GM12878 (cell line): ENCODE results near the gene BMP7. TPM values are rescaled to one million over a fixed set of nuclear protein-coding genes. Genes with fewer than 3 reads are reported as not detected.

Experiments
- ATAC-seq: fragments of 200-7000 bp; cut with Tn5 transposase; 3 replicates; pipeline ENCODE4 v1.9.1; 2020; ENCODE audit warnings: mild to moderate bottlenecking, moderate library complexity
- BruUV-seq: library from RNA; stranded (reverse); fragments of 400-500 nt; replicated peaks from 2 replicates; lab custom pipeline; 2021; lab: Mats Ljungman, UMichigan
- CTCF ChIA-PET: fragments of 300-600 bp; sonication (Branson Sonifier 250); formaldehyde crosslinking; extraction: SDS; loops from one replicate; lab custom pipeline; 2021; ENCODE audit warnings: inconsistent platforms; lab: Yijun Ruan, JAX
- POLR2A ChIA-PET: fragments of 350-600 bp; formaldehyde crosslinking; extraction: SDS; loops from one replicate; lab custom pipeline; 2021; ENCODE audit warnings: inconsistent platforms; lab: Charles Lee
- RAD21 ChIA-PET: fragments of 300-600 bp; sonication (Branson Sonifier 250); formaldehyde crosslinking; loops from one replicate; lab custom pipeline; 2023; ENCODE audit warnings: antibody characterized with exemption; ENCODE audit not compliant: unreplicated experiment; lab: Charles Lee
- SMC1A ChIA-PET: fragments of 300-600 bp; sonication (Branson Sonifier 250); formaldehyde crosslinking; loops from one replicate; lab custom pipeline; 2023; ENCODE audit not compliant: unreplicated experiment, uncharacterized antibody; lab: Charles Lee
- DNase-seq: peaks from one replicate; pipeline ENCODE4 v3.0.0-alpha.2; 2011; ENCODE audit warnings: low read depth, low spot score
- FAIRE-seq: peaks from 3 replicates; lab custom pipeline; 2011; peaks lifted over from hg19 to GRCh38; lab: Jason Lieb, UNC
- H2AFZ ChIP-seq: 2 replicates; pipeline ENCODE4 v1.6.0; 2011; ENCODE audit warnings: low read depth, low read length, control low read depth; ENCODE audit not compliant: control insufficient read depth
- H3K27ac ChIP-seq: 2 replicates; pipeline ENCODE4 v1.5.1; 2011; ENCODE audit warnings: control low read depth; ENCODE audit not compliant: control insufficient read depth, insufficient read depth
- H3K27me3 ChIP-seq, 2 experiments: replicated peaks in 1 of 2; 2 replicates each; pipeline versions ENCODE4 v1.6.0 to v1.6.1; 2011; ENCODE audit warnings: low read length in 1 of 2; ENCODE audit not compliant: control insufficient read depth in 2 of 2, insufficient read depth in 2 of 2
- H3K36me3 ChIP-seq, 2 experiments: 2 replicates each; pipeline ENCODE4 v1.5.1; 2011; ENCODE audit warnings: low read length in 1 of 2; ENCODE audit not compliant: control insufficient read depth in 2 of 2, insufficient read depth in 2 of 2
- H3K4me1 ChIP-seq: 2 replicates; pipeline ENCODE4 v1.6.1; 2011; ENCODE audit warnings: mild to moderate bottlenecking, low read length, moderate library complexity, mixed read lengths; ENCODE audit not compliant: control insufficient read depth, insufficient read depth
- H3K4me2 ChIP-seq: 2 replicates; pipeline ENCODE4 v1.6.0; 2011; ENCODE audit warnings: control low read depth; ENCODE audit not compliant: control insufficient read depth, insufficient read depth
- H3K4me3 ChIP-seq: fragments of 200-600 bp; sonication (generic); 2 replicates; pipeline ENCODE4 v1.5.1; 2016
- H3K79me2 ChIP-seq: 2 replicates; pipeline ENCODE4 v1.6.0; 2011; ENCODE audit warnings: low read length; ENCODE audit not compliant: control insufficient read depth, insufficient read depth
- H3K9ac ChIP-seq: 2 replicates; pipeline ENCODE4 v1.8.0; 2011; ENCODE audit warnings: low read length, control low read depth, mixed read lengths; ENCODE audit not compliant: control insufficient read depth, insufficient read depth
- H3K9me3 ChIP-seq: replicated peaks from 3 replicates; pipeline ENCODE4 v1.5.1; 2011; ENCODE audit warnings: mild to moderate bottlenecking, low read length; ENCODE audit not compliant: control insufficient read depth, insufficient read depth
- H4K20me1 ChIP-seq: 2 replicates; pipeline ENCODE4 v1.6.0; 2011; ENCODE audit not compliant: control insufficient read depth, insufficient read depth
- CBFB ChIP-seq: IDR thresholded peaks from 2 replicates; pipeline ENCODE4 v1.6.1; 2016; ENCODE audit warnings: antibody characterized with exemption, low read depth
- CHD4 ChIP-seq: fragments of 200-600 bp; sonication (generic); IDR thresholded peaks from 2 replicates; pipeline ENCODE4 v1.6.1; 2016; ENCODE audit warnings: mild to moderate bottlenecking
- DPF2 ChIP-seq: fragments of 450-650 bp; IDR thresholded peaks from 2 replicates; pipeline ENCODE4 v1.6.1; 2017; ENCODE audit warnings: mild to moderate bottlenecking
- EP300 ChIP-seq, 2 experiments: fragments of 150-350 bp in 1 of 2; IDR thresholded peaks; 2 replicates each; pipeline ENCODE4 v1.6.1; 2011 to 2012; ENCODE audit warnings: low read depth in 2 of 2, low read length in 2 of 2, borderline replicate concordance in 1 of 2, improper control_type of control experiment in 1 of 2, inconsistent platforms in 1 of 2; ENCODE audit not compliant: control insufficient read depth in 1 of 2
- ETV6 ChIP-seq, 2 experiments: fragments of 450-650 bp in 1 of 2; IDR thresholded peaks in 1 of 2; conservative IDR thresholded peaks in 1 of 2; 2 replicates each; pipeline ENCODE4 v1.6.1; 2014; ENCODE audit warnings: antibody characterized with exemption in 1 of 2, borderline replicate concordance in 1 of 2, low read depth in 1 of 2, mild to moderate bottlenecking in 1 of 2, moderate library complexity in 1 of 2
- FOXK2 ChIP-seq: fragments of 450-650 bp; IDR thresholded peaks from 2 replicates; pipeline ENCODE4 v1.6.1; 2017; ENCODE audit warnings: mild to moderate bottlenecking, moderate library complexity
- HCFC1 ChIP-seq: fragments of 150-350 bp; IDR thresholded peaks from 2 replicates; pipeline ENCODE4 v1.6.1; 2014; ENCODE audit warnings: low read length
- IRF4 ChIP-seq: IDR thresholded peaks from 2 replicates; pipeline ENCODE4 v1.6.1; 2011; ENCODE audit warnings: low read depth, low read length
- KDM1A ChIP-seq: fragments of 200-600 bp; sonication (generic); IDR thresholded peaks from 2 replicates; pipeline ENCODE4 v1.6.1; 2016; ENCODE audit warnings: borderline replicate concordance
- MYC ChIP-seq: IDR thresholded peaks from 2 replicates; pipeline ENCODE4 v1.6.1; 2011; ENCODE audit warnings: mild to moderate bottlenecking, low read length, moderate library complexity, inconsistent platforms; ENCODE audit not compliant: insufficient read depth, insufficient replicate concordance, insufficient read length, severe bottlenecking
- SIN3A ChIP-seq: IDR thresholded peaks from 2 replicates; pipeline ENCODE4 v1.6.1; 2012; ENCODE audit warnings: low read depth, low read length, improper control_type of control experiment
- SMARCA5 ChIP-seq: fragments of 450-650 bp; IDR thresholded peaks from 2 replicates; pipeline ENCODE4 v1.6.1; 2017; ENCODE audit warnings: mild to moderate bottlenecking
- ZNF24 ChIP-seq: fragments of 450-650 bp; IDR thresholded peaks from 2 replicates; pipeline ENCODE4 v1.6.1; 2017; ENCODE audit warnings: antibody characterized with exemption, mild to moderate bottlenecking
- ZSCAN29 ChIP-seq: fragments of 450-650 bp; IDR thresholded peaks from 2 replicates; pipeline ENCODE4 v1.6.1; 2017; ENCODE audit warnings: mild to moderate bottlenecking, moderate library complexity
- WGBS: methylation state at CpG from one replicate; pipeline ENCODE4 v1.1.6; 2016; ENCODE audit warnings: low lambda C conversion rate; ENCODE audit not compliant: insufficient replicate concordance, insufficient coverage; ENCODE audit errors: missing lambda C conversion rate; 5-methylcytosine and 5-hydroxymethylcytosine counted together
- in situ Hi-C: fragments of 300-500 bp; cut with MboI; formaldehyde crosslinking; loops from 9 replicates; pipeline ENCODE4 v1.14.3; 2018; ENCODE audit warnings: mixed read lengths
- intact Hi-C: fragments of 100-400 bp; cut with micrococcal nuclease; formaldehyde crosslinking; loops from one replicate; pipeline ENCODE4 v1.14.2; 2022; ENCODE audit not compliant: unreplicated experiment
- polyA plus RNA-seq, 11 experiments: library from polyadenylated mRNA; depleted of rRNA in 4 of 11; unstranded in 6 of 11; stranded (reverse) in 5 of 11; fragments of >200 nt; fragmentation: Nextera tagmentation in 4 of 11; fragmentation: Illumina TruSeq in 1 of 11; extraction: Ambion mirVana in 4 of 11; extraction: Trizol in 1 of 11; gene quantifications; 1 replicate in 1 of 11; 2 replicates in 10 of 11; pipeline versions ENCODE4 v1.2.1 to v1.2.3, GENCODE V29; 2011 to 2016; ENCODE audit warnings: inconsistent platforms in 2 of 11, missing spikeins in 2 of 11, low read depth in 1 of 11
- total RNA-seq, 4 experiments: library from RNA; depleted of rRNA in 3 of 4; stranded (reverse); fragments of >200 nt in 3 of 4; fragmentation: Illumina TruSeq in 1 of 4; extraction: Trizol in 1 of 4; gene quantifications; 2 replicates each; pipeline versions ENCODE4 v1.2.1 to v1.2.3, GENCODE V29; 2013 to 2021
- TF ChIP-seq, protein P1 (sequence below): IDR thresholded peaks from 2 replicates; pipeline ENCODE4 v1.6.1; 2012; ENCODE audit warnings: low read length, inconsistent platforms
- TF ChIP-seq, protein P2 (sequence below): fragments of 450-650 bp; IDR thresholded peaks from 2 replicates; pipeline ENCODE4 v1.6.1; 2017; ENCODE audit warnings: borderline replicate concordance
- TF ChIP-seq, protein P3 (sequence below): fragments of 450-650 bp; conservative IDR thresholded peaks from 2 replicates; pipeline ENCODE4 v1.6.1; 2017; ENCODE audit warnings: mild to moderate bottlenecking, moderate library complexity

The BMP7 gene
- total and polyA plus RNA-seq, 10 of the 15 experiments (the other 5 are each of a cell fraction or from before 2014, with no cell fraction given) = 0.18 to 0.51 (median 0.28) TPM; not detected in 7

DNA sequence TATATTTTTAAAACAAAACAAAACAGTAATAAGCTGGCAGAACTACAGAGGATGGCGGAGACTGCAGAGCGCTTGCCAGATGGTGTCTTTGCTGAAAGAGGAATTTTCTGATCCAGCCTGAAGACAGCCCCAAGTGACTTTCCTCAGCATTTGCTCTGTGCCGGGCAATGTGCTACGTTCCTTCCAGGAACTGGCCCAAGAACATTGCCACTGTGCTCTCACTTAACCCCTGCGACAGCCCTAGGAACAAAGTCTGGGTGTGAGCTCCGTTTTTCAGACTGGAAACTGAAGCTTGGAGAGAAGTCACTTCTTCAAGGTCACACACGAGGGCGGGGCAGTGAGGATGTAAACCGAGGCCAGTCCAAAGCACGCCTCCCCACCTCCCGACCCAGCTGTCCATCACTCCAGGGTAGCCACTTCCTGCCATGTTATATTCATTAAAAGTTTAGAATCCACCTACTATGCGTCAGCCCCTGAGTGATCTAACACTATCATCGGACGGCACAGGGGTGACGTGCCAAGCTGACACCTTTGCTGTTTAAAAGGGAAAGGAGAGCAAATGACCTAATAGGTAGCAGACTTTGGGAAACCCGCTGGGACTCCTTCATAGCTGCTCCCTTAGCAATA is 22.3 kb upstream of the BMP7 start:
- no peaks in the 10 kb centered on the region for H3K4me1 ChIP-seq

More for the DNA sequence above, 22.3 kb upstream of the BMP7 start:
- no peak for TF ChIP-seq CHD4
- TF ChIP-seq, protein P1, sequence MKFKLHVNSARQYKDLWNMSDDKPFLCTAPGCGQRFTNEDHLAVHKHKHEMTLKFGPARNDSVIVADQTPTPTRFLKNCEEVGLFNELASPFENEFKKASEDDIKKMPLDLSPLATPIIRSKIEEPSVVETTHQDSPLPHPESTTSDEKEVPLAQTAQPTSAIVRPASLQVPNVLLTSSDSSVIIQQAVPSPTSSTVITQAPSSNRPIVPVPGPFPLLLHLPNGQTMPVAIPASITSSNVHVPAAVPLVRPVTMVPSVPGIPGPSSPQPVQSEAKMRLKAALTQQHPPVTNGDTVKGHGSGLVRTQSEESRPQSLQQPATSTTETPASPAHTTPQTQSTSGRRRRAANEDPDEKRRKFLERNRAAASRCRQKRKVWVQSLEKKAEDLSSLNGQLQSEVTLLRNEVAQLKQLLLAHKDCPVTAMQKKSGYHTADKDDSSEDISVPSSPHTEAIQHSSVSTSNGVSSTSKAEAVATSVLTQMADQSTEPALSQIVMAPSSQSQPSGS = no peak
- TF ChIP-seq MYC = no peak
- TF ChIP-seq HCFC1 = no peak
- no peak for TF ChIP-seq DPF2
- TF ChIP-seq ETV6 (conservative IDR thresholded peaks at IDR 0.05 in 1 of 2, IDR thresholded peaks at IDR 0.05 in 1 of 2; ENCODE audit: borderline replicate concordance in 1 of 2, low read depth in 1 of 2) = no peak
- TF ChIP-seq FOXK2 = no peak
- TF ChIP-seq KDM1A = no peak
- TF ChIP-seq, protein P2, sequence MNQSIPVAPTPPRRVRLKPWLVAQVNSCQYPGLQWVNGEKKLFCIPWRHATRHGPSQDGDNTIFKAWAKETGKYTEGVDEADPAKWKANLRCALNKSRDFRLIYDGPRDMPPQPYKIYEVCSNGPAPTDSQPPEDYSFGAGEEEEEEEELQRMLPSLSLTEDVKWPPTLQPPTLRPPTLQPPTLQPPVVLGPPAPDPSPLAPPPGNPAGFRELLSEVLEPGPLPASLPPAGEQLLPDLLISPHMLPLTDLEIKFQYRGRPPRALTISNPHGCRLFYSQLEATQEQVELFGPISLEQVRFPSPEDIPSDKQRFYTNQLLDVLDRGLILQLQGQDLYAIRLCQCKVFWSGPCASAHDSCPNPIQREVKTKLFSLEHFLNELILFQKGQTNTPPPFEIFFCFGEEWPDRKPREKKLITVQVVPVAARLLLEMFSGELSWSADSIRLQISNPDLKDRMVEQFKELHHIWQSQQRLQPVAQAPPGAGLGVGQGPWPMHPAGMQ = no peak
- no peak for TF ChIP-seq EP300 (IDR thresholded peaks at IDR 0.05; ENCODE audit: borderline replicate concordance in 1 of 2, control insufficient read depth in 1 of 2, low read depth in 2 of 2, low read length in 2 of 2)
- TF ChIP-seq ZSCAN29 = no peak
- TF ChIP-seq, protein P3, sequence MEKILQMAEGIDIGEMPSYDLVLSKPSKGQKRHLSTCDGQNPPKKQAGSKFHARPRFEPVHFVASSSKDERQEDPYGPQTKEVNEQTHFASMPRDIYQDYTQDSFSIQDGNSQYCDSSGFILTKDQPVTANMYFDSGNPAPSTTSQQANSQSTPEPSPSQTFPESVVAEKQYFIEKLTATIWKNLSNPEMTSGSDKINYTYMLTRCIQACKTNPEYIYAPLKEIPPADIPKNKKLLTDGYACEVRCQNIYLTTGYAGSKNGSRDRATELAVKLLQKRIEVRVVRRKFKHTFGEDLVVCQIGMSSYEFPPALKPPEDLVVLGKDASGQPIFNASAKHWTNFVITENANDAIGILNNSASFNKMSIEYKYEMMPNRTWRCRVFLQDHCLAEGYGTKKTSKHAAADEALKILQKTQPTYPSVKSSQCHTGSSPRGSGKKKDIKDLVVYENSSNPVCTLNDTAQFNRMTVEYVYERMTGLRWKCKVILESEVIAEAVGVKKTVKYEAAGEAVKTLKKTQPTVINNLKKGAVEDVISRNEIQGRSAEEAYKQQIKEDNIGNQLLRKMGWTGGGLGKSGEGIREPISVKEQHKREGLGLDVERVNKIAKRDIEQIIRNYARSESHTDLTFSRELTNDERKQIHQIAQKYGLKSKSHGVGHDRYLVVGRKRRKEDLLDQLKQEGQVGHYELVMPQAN = no peak
- TF ChIP-seq SMARCA5 = no peak
- no peak for TF ChIP-seq ZNF24
- TF ChIP-seq IRF4 = no peak
- TF ChIP-seq CBFB = no peak
- no peak for TF ChIP-seq SIN3A
- WGBS = 31% methylated on average over 16 of the region's 16 CpGs
- Histone ChIP-seq H3K9me3 (no peaks in the 10 kb centered on the region), H3K27me3 (peaks cover 4 to 18% of the 10 kb centered on the region in 2 experiments; a peak in 3 of 4 replicates), H3K4me2 (no peak overlapping the region), H4K20me1 (no peaks in the 10 kb centered on the region), H3K79me2 (no peaks in the 10 kb centered on the region), H3K36me3 (no peaks in the 10 kb centered on the region), H3K27ac (no peak overlapping the region), H3K4me3 (no peak overlapping the region), H2AFZ (no peak overlapping the region), H3K9ac (no peak overlapping the region)
- ChIA-PET POLR2A (no interaction called here), SMC1A (no interaction called here), CTCF (no interaction called here), RAD21 (no interaction called here)
- FAIRE-seq = no peak
- no TSS peak for BruUV-seq
- in situ Hi-C loops = no loop called here
- intact Hi-C loops = no loop called here
- no peak for ATAC-seq
- DNase-seq = no peak
